Erythroblast (primary cell): ENCODE measurements around the gene HLF.

Source experiments
- GATA1 ChIP-seq: IDR thresholded peaks from 2 replicates; pipeline ENCODE4 v1.6.1; 2011; ENCODE audit warnings: low read depth, mild to moderate bottlenecking, control low read depth, low read length, moderate library complexity
- POLR2A ChIP-seq: IDR thresholded peaks from 2 replicates; pipeline ENCODE4 v1.6.1; 2011; ENCODE audit warnings: mild to moderate bottlenecking, low read length

DNA sequence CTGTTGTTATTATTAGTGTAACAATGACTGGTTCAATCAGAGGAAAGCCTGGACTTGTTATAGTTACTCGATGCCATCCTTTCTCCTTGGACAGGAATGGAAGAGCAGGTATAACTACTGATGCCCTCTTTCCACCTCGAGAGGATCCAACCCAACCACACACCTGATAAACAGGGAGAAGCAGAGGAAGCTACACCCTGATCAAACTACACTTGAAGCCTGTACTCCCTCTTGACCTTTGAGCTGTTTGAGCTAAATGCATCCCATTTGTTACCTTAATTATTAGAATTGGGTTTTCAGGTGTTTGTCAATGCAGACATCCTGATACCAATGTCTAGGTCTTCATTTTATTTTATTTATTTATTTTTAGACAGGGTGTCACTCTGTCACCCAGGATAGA is 23.7 kb upstream of the HLF start:
- no peak for TF ChIP-seq POLR2A
- TF ChIP-seq GATA1, result no peak
